Posterior vena cava (tissue), 2 donors: ENCODE data around the gene MCU. TPM values are rescaled to one million over a fixed set of nuclear protein-coding genes. Genes with fewer than 3 reads are reported as not detected.
"Not testable (repeated sequence)": the region's sequence is repeated elsewhere in the genome, so short reads cannot be mapped to it uniquely, and the experiment has no call there.

Experiments used
- DNase-seq: peaks from one replicate; pipeline ENCODE4 v3.0.0-alpha.2; 2020; ENCODE audit warnings: low spot score
- intact Hi-C, 2 donors: fragments of 100-400 bp; cut with DNase I; formaldehyde crosslinking; loops; one replicate each; pipeline versions ENCODE4 v1.14.1 to v1.14.2; 2022 to 2023
- long read RNA-seq, 2 donors: library from polyadenylated mRNA; unstranded; transcript quantifications; one replicate each; pipeline ENCODE4 v2.0.0, GENCODE V29; 2020 to 2021
- total RNA-seq, 2 donors: library from RNA; stranded (reverse); fragmentation: NEBNext Ultra II Directional; extraction: Animal tissue kit (Norgen Biotek cat#: 25700); gene quantifications; one replicate each; pipeline ENCODE4 v1.2.1, GENCODE V29; 2021
- donor health status: DM: yes; HTN: yes; CAD: no.
- donor health status: DM: yes; HTN: yes; CAD: no.

MCU gene, protein sequence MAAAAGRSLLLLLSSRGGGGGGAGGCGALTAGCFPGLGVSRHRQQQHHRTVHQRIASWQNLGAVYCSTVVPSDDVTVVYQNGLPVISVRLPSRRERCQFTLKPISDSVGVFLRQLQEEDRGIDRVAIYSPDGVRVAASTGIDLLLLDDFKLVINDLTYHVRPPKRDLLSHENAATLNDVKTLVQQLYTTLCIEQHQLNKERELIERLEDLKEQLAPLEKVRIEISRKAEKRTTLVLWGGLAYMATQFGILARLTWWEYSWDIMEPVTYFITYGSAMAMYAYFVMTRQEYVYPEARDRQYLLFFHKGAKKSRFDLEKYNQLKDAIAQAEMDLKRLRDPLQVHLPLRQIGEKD
- total RNA-seq: 10 to 100 TPM; 23.7 to 24.0 TPM
- long read RNA-seq, donor 1, partial matches to known transcripts: 1 of 8 reads
- long read RNA-seq, donor 1, other reads (novel, unspliced or antisense): 3 of 8 reads
- long read RNA-seq, donor 2, transcript MCU-202 (8 exons, 2,949 nt): major isoform, 17 of 29 reads
- long read RNA-seq, donor 2, partial matches to known transcripts: 9 of 29 reads
- long read RNA-seq, donor 2, other reads (novel, unspliced or antisense): 3 of 29 reads

DNA sequence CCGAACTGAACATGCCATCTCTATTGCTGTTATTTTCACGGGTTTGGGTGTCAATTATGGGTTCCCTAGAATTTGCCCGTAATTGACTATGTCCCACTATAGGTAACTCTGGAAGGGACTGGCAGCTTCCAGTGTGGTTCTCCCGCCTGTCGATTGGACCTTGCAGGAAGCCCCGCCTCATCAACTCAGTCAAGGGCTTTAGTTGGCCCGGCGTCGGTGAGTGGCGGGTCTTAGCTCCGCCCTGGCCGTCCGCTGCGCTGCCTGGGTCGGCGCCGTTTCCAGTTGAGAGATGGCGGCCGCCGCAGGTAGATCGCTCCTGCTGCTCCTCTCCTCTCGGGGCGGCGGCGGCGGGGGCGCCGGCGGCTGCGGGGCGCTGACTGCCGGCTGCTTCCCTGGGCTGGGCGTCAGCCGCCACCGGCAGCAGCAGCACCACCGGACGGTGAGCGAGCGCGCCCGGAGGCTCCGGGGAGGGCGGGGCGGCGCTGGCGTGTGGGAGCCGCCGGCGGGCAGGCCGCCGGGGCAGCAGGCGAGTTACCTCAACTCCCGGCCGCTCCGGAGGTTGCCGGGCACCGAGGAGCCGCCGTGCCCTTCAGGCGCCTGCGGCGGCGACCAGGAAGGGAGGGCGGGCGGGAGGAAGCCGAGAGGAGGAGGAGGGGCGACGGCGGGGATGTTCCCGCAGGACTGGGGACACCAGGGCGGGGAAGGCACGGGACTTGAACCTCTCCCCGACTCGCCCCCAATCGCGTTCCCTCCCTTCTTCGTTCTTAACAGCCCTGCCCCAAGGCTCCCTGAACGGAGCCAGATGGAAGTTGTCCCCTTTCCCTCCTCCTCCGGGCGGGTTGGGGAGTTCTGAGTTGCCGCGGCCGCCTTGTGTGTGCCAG is at the start of gene MCU:
Gene MCU (plus strand): TSS at position 281 of the 881 bp plus-strand sequence. CDS start 9 bp downstream, at position 290.
- intact Hi-C loops: loop anchor here in 1 of 2 donors (5.0 kb wide), 1 partner anchor 140 kb away; no protein-coding TSS in a partner anchor
- peak; percentile 98 for DNase-seq

- DNase-seq: no peak
- intact Hi-C loops: no loop called here
Observed at GRCh38 chr10:72642318-72642717, 49.6 kb upstream of the MCU start.

DNA sequence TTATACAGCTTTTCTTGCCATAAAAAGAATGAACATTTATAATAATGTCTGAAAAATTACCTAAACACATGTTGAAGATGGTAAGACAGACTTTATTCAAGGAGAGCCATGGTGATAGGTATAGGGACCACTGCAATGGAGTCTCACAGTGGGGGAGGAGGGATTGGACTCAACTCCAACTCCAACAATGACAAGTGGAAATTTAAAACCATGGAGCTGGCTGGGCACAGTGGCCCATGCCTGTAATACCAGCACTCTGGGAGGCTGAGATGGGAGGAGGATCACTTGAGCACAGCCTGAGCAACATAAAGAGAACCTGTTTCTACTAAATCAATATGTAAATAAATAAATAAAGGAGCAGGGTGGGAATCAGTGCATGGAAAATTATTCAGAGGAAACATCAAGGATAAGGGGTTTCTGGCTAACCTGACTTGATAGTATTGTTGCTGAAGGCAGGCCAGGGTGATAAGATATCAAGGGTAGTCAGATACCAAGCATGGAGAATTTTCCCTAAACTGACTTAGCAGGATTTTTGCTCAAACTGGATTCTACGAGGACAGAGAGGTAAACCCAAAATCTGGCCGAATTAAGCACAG is 46.6 kb upstream of the MCU start:
- intact Hi-C loops: no loop called here
- DNase-seq: no peak

DNA sequence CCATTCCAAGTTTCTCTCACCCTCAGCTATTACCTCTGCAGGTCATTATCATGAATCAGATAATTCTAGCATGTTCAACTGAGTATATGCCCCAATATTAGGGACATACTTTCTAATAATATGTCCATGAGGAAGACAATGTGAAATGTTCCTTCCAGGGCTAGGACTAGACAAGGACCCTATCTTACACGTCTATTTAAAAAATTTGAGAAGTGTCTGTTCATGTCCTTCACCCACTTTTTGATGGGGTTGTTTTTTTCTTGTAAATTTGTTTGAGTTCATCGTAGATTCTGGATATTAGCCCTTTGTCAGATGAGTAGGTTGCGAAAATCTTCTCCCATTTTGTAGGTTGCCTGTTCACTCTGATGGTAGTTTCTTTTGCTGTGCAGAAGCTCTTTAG is 45.0 kb upstream of the MCU start:
- intact Hi-C loops, DNase-seq: not testable (repeated sequence)

DNA sequence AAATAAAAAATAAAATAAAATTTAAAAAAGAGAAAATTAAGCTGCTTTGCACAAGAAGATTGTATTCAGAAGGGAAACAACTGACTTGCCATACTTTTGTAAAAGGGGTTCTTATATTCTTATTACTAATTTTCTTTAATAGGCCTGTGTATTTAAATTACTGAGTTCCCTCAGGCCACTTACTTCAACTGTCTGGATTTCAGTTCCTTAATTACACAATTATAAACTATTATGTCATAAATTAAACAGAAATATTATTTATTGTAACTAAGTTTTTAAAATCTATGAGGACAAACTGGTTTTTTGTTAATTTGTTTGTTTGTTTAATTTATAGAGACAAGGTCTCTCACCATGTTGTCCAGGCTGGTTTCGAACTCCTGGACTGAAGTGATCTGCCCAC is 43.6 kb upstream of the MCU start:
- intact Hi-C loops: no loop called here
- DNase-seq: no peak

DNA sequence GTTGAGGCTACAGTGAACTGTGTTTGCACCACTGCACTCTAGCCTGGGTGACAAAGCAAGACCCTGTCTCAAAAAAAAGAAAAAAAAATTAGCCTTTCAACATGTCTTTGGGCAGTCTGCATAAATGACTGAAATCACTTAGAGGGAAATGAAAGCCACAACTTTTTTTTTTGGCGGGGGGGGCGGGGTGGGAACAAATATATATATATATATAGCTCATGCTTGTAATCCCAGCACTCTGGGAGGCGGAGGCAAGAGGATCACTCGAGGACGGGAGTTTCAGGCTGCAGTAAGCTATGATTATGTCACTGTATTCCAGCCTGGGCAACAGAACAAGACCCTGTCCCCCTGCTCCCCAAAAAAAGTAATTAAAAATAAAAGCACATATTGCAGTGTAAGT is 42.7 kb upstream of the MCU start:
- no peak for DNase-seq
- intact Hi-C loops: no loop called here

GRCh38 chr10:72653383-72654096 is 38.4 kb upstream of the MCU start:
- DNase-seq: no peak
- intact Hi-C loops: no loop called here

GRCh38 chr10:72654720-72655119 is 37.2 kb upstream of the MCU start:
- no peak for DNase-seq
- intact Hi-C loops: no loop called here

DNA sequence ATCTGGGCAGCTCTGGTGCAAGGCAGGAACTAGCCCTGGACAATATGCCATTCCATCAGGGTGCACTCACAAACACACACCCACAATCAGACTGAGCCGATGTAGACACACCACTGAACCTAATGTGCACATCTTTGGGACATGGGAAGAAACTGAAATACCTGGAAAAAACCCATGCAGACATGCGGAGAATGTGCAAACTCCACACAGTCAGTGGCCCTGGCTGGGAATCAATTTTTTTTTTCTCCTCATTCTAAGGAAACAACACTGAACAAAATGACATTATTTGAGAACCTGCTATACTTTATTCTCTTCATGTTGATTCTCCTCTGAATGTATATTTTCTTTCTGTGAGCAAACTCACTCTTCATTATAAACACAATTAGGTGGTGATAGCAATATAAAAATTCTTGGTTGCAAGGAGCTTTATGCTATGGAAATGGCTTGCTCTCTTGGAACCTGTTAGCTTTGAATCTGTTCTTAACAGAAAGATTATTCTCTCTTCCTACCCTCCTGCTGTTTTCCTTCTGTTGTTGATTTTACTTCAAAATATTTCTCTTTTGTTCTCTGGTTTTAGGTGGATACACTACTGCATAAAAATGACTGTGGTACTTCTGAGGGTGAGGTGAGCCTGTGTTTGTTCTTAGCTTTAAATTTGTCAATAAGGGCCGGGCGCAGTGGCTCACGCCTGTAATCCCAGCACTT is 33.1 kb upstream of the MCU start:
- intact Hi-C loops: no loop called here
- DNase-seq: no peak

- no peak for DNase-seq
- intact Hi-C loops: no loop called here
Observed at GRCh38 chr10:72659694-72660093, 32.2 kb upstream of the MCU start.

DNA sequence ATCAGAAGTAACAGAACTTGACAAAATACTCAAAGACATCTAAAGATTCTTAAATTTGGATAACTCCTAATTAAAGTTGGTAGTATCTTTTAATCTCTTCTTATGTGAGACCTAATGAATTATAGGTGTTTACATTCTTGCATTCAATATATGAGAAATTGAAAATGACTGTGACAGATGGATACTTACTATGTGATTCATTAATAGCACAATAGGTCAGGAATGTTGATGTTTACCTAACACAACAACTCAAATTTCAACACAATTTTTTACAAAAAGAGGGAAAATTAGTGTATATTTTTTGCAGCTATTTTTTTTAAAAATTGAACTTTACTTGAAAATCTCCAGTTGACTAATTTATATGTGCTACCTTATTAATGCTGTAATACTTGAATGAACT is 31.7 kb upstream of the MCU start:
- intact Hi-C loops: no loop called here
- no peak for DNase-seq

DNA sequence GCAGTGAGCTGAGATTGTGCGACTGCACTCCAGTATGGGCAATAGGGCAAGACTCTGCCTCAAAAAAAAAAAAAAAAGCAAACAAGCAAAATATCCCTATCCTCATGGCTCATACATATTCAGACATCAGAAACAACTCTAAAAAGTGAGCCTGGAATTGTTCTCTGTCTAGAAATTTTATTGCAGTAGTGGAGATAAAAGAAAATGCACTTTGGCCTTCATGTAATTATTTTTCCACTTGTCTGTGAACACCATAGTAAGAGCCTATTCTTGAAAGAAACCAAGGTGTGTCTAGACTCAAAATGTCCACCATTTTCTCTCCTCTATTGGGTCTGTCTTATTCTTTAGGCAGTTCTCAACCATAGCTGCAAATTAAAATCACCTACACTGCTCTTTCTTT is 30.5 kb upstream of the MCU start:
- no peak for DNase-seq
- intact Hi-C loops: no loop called here

DNA sequence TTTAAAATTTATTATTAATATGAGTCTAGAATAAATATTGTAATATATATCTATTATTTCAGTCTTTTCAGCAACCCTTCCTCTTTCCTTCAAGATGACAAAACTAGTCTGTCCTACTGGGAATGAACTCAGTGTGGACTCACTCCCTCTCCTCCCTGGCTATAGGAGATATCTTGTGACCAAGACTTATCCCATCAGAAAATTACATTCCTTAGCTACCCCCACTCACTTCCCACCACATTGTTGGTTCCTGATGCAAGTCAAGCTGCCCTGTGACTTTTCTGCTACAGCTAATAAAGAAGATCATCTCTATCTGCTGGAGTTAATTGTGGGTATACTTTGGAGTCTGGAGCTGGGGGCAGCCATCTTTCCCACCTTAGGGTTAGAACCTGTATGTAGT is 28.0 kb upstream of the MCU start:
- DNase-seq: no peak
- intact Hi-C loops: no loop called here

GRCh38 chr10:72665925-72666324 is 26.0 kb upstream of the MCU start:
- intact Hi-C loops: no loop called here

GRCh38 chr10:72667207-72667864 is 24.6 kb upstream of the MCU start:
- intact Hi-C loops: no loop called here
- DNase-seq: no peak

More at GRCh38 chr10:72665925-72666324, 26.0 kb upstream of the MCU start:
- DNase-seq: no peak

DNA sequence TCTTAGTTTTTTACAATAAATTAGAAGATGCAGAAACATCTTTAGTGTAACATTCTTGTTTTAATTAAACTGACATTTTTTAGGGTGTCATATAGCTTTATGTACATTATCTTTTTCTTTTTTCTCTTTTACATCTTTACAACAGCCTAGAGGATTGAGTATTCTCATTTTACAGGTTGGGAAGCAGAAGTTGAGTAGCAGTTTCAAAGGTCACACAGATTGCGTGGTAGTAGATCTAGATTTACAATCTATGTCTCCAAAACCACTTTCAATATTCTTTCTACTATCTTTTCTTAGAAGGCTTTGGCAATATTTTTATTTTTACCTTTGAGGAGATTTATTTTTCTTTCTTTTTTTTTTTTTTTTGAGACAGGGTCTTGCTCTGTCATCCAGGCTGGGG is 18.7 kb upstream of the MCU start:
- DNase-seq: no peak
- intact Hi-C loops: no loop called here

DNA sequence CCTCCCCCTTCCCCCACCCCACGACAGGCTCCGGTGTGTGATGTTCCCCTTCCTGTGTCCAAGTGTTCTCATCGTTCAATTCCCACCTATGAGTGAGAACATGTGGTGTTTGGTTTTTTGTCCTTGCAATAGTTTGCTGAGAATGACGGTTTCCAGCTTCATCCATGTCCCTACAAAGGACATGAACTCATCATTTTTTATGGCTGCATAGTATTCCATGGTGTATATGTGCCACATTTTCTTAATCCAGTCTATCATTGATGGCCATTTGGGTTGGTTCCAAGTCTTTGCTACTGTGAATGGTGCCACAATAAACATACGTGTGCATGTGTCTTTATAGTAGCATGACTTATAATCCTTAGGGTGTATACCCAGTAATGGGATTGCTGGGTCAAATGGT is 17.8 kb upstream of the MCU start:
- intact Hi-C loops, DNase-seq: not testable (repeated sequence)

DNA sequence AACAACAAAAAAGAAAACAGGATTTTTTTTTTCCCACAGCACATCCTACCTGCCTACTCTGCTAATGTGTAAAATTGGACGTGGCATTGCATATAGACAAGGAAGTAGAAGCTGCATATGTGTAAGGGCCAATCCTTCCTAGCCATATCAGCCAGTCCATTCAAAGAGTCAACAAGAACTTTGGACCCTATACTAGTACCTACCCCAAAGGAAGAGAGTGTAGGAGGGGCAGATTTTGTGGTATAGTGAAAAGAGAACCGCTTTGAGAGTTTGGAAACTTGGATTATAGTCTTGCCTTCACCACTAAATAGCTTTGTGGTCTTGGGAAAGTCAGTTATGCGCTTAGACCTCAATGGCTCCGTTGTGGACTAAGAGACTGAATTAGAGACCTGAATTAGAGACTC is 12.1 kb upstream of the MCU start:
- no peak for DNase-seq
- intact Hi-C loops: no loop called here
